Psoas muscle (tissue), 8 donors: ENCODE data around the gene CCNQ. TPM values are rescaled to one million over a fixed set of nuclear protein-coding genes. Genes with fewer than 3 reads are reported as not detected.

Experiments
- ATAC-seq, 4 donors: fragments of 200-7000 bp; cut with Tn5 transposase; one replicate each; pipeline ENCODE4 v1.9.1; 2020; ENCODE audit warnings: moderate library complexity in 3 of 4, mild to moderate bottlenecking in 2 of 4
- DNase-seq, 2 donors: peaks; one replicate each; pipeline ENCODE4 v3.0.0-alpha.2; 2020
- H3K27ac ChIP-seq: fragments of 200-600 bp; one replicate; pipeline ENCODE4 v1.8.0; 2022
- H3K27me3 ChIP-seq, 3 donors: fragments of 200-600 bp in 1 of 3; one replicate each; pipeline versions ENCODE4 v1.6.1 to v1.8.0; 2013 to 2022; ENCODE audit warnings: low read length in 2 of 3, mild to moderate bottlenecking in 2 of 3, moderate library complexity in 1 of 3; ENCODE audit not compliant: insufficient read depth in 3 of 3
- H3K36me3 ChIP-seq, 2 donors: fragments of 200-600 bp in 1 of 2; one replicate each; pipeline versions ENCODE4 v1.6.1 to v1.8.0; 2013 to 2022; ENCODE audit warnings: low read depth in 1 of 2, mild to moderate bottlenecking in 1 of 2, moderate library complexity in 1 of 2; ENCODE audit not compliant: insufficient read depth in 1 of 2
- H3K4me1 ChIP-seq: fragments of 200-600 bp; one replicate; pipeline ENCODE4 v1.8.0; 2022
- H3K4me3 ChIP-seq: fragments of 200-600 bp; one replicate; pipeline ENCODE4 v1.8.0; 2022; ENCODE audit warnings: mild to moderate bottlenecking
- H3K9me3 ChIP-seq: fragments of 200-600 bp; one replicate; pipeline ENCODE4 v1.8.0; 2022
- CTCF ChIP-seq: fragments of 200-600 bp; IDR thresholded peaks from one replicate; pipeline ENCODE4 v1.8.0; 2022; ENCODE audit warnings: antibody characterized with exemption
- WGBS, 3 donors: extraction: QIAGEN DNeasy Blood & Tissue Kit; methylation state at CpG; one replicate each; pipeline versions ENCODE4 v1.1.6 to v1.1.7; 2013; 5-methylcytosine and 5-hydroxymethylcytosine counted together
- intact Hi-C, 2 donors: fragments of 100-400 bp; cut with DNase I; formaldehyde crosslinking; loops; one replicate each; pipeline versions ENCODE4 v1.11.0 to v1.14.2; 2022
- polyA plus RNA-seq, 3 donors: library from polyadenylated mRNA; stranded (reverse); fragments of 200-250 nt; gene quantifications; one replicate each; pipeline ENCODE4 v1.2.3, GENCODE V29; 2013
- total RNA-seq, 4 donors: library from RNA; stranded (reverse); fragmentation: NEBNext Ultra II Directional in 2 of 4; extraction: Animal tissue kit (Norgen Biotek cat#: 25700) in 2 of 4; gene quantifications; one replicate each; pipeline versions ENCODE4 v1.2.1 to v1.2.4, GENCODE V29; 2021 to 2023
- donor health status: healthy with polysubstance abuse.
- donor health status: DM: no; HTN: no; CAD: no; lungs with moderate emphysema.
- donor health status: Bipolar disorder and iron deficiency.
- donor health status: healthy.
- donor health status: DM: yes; HTN: yes; CAD: no.
- donor health status: DM: no; HTN: no; CAD: no.
- donor health status: DM: no; HTN: no; CAD: no.
- donor health status: DM: yes; HTN: yes; CAD: no.

Gene CCNQ
- total and polyA plus RNA-seq, 7 donors, result 17.0 to 53.5 (median 34.3) TPM

DNA sequence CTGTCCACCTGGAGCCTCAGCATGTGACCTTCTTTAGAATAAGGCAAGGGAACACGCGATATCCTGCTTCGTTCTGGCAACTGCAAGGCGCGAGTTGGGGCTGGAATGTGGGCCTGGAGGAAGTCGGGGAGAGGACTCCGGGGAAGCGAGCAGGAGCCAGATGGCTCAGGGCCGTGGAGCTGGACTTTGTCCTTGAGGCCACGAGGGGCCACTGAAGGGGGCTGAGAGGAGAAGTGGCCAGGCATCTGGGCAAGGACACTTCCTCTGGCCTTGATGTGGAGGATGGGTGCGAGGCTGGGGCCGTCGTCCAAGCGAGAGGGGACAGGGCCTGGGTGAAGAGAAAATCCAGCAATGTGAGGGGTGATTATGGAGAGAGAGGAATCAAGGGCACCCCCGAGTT lies 35.9 kb upstream of the CCNQ start:
- no peak for ATAC-seq
- intact Hi-C loops, result no loop called here

DNA sequence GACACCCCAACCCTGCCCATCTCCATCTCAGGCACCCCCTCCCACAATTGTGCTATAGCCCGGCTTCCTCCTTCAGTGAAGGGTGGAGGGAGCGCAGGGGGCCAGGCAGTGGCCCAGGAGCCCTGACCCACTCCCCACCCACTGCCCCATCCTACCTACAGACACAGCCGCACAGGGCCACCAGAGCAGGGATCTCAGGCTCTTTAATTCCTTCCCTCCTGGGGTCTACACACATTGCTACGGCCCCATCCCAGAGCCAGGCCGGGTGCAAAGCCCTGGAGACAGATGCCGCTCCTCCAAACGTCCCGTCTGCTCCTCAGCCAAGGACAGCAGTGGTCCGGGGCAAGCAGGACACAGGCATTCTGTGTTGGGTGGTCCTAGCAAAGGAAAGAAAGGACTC lies 35.3 kb upstream of the CCNQ start:
- 63 to 77% (median 63%) methylated on average over 8 to 9 of the region's 9 CpGs for WGBS, 3 donors
- Histone ChIP-seq H3K9me3 (no peaks in the 10 kb centered on the region), H3K36me3 (no peaks in the 10 kb centered on the region), H3K27me3 (peaks cover 0 to 8% (median 0%) of the 10 kb centered on the region in 3 donors), H3K4me3 (no peak overlapping the region), H3K27ac (no peak overlapping the region), H3K4me1 (no peaks in the 10 kb centered on the region)
- intact Hi-C loops, result no loop called here
- ATAC-seq (no peak), DNase-seq (peak in 1 of 2 donors; percentile 24)
- no peak for TF ChIP-seq CTCF

More for the DNA sequence above, 35.9 kb upstream of the CCNQ start:
- Histone ChIP-seq H3K4me3 (no peak overlapping the region), H3K9me3 (no peaks in the 10 kb centered on the region), H3K36me3 (no peaks in the 10 kb centered on the region), H3K27me3 (peaks cover 0 to 8% (median 0%) of the 10 kb centered on the region in 3 donors), H3K4me1 (no peaks in the 10 kb centered on the region), H3K27ac (no peak overlapping the region)
- DNase-seq, result peak in 1 of 2 donors; percentile 53
- WGBS, 3 donors, result 40 to 50% (median 47%) methylated on average over 9 to 15 of the region's 15 CpGs
- TF ChIP-seq CTCF, result no peak

GRCh38 chrX:153633607-153634180 lies 34.8 kb upstream of the CCNQ start:
- TF ChIP-seq CTCF, result no peak
- H3K27me3 ChIP-seq, result peaks cover 0 to 8% (median 0%) of the 10 kb centered on the region in 3 donors
- 76 to 84% (median 79%) methylated on average over 7 to 15 of the region's 15 CpGs for WGBS, 3 donors
- intact Hi-C loops, result no loop called here
- no peaks in the 10 kb centered on the region for H3K4me1 ChIP-seq
- no peaks in the 10 kb centered on the region for H3K9me3 ChIP-seq
- no peak overlapping the region for H3K27ac ChIP-seq
- peak in 1 of 2 donors; percentile 30 for DNase-seq
- no peak for ATAC-seq
- no peaks in the 10 kb centered on the region for H3K36me3 ChIP-seq
- H3K4me3 ChIP-seq, result no peak overlapping the region

- DNase-seq, result peak in 1 of 2 donors; percentile 40
- 92 to 97% (median 94%) methylated on average over 6 to 14 of the region's 14 CpGs for WGBS, 3 donors
- Histone ChIP-seq H3K4me3 (no peak overlapping the region), H3K4me1 (no peaks in the 10 kb centered on the region), H3K36me3 (no peaks in the 10 kb centered on the region), H3K27me3 (peaks cover 0 to 10% (median 0%) of the 10 kb centered on the region in 3 donors), H3K9me3 (no peaks in the 10 kb centered on the region), H3K27ac (no peak overlapping the region)
- TF ChIP-seq CTCF, result no peak
- intact Hi-C loops, result no loop called here
- ATAC-seq, result no peak
Measured at GRCh38 chrX:153633048-153633447, 34.1 kb upstream of the CCNQ start.

- no peak overlapping the region for H3K27ac ChIP-seq
- no peaks in the 10 kb centered on the region for H3K36me3 ChIP-seq
- no peak overlapping the region for H3K4me3 ChIP-seq
- DNase-seq (no peak), ATAC-seq (no peak)
- no peaks in the 10 kb centered on the region for H3K4me1 ChIP-seq
- H3K9me3 ChIP-seq, result no peaks in the 10 kb centered on the region
- 79 to 97% (median 95%) methylated on average over 4 to 7 of the region's 7 CpGs for WGBS, 3 donors
- H3K27me3 ChIP-seq, result peaks cover 0 to 15% (median 0%) of the 10 kb centered on the region in 3 donors
- TF ChIP-seq CTCF, result no peak
- intact Hi-C loops, result no loop called here
Measured at GRCh38 chrX:153632595-153632946, 33.6 kb upstream of the CCNQ start.
